GM19463 (cell line): Measurements from ENCODE around the gene DIO2.

Experiments used
- ATAC-seq: cut with Tn5 transposase; IDR thresholded peaks from one replicate; pipeline ENCODE4 v1.9.1; 2021; ENCODE audit warnings: mild to moderate bottlenecking, moderate library complexity; ENCODE audit not compliant: unreplicated experiment

The DIO2 gene

GRCh38 chr14:80172375-80173051 is 38.8 kb downstream of the DIO2 start:
- ATAC-seq: no peak

DNA sequence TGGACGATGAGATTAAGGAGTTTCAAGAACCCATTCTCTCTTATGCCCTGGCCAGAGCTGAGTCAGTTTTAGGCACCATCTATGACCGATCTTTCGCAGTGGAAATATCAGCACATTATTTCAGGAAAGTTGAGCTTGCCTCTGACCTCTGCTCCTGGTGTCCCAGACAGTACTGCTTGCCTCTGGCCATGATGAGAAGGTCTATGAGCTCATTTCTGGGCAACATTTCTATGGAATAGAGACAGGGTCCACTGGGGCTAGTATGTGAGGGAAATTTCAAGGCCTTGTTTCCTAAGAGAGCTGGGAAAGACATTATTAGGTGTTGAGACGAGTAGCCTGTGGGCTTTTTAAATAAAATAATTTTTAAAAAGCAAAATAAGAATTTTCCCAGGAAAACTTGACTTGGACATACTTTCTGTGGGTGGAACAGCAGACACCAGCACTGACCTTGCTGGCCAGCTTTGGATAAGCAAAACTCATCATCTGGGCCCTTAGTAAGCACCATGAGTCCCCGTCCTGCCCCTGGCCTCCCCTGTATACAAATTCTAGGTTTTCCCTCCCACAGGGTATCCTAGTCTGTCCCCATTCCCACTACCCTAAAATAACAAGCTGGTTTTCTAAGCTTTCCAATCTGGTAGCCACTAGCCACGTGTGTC is 43.4 kb downstream of the DIO2 start:
- no peak for ATAC-seq

GRCh38 chr14:80164991-80165721 is 46.1 kb downstream of the DIO2 start:
- ATAC-seq: no peak

DNA sequence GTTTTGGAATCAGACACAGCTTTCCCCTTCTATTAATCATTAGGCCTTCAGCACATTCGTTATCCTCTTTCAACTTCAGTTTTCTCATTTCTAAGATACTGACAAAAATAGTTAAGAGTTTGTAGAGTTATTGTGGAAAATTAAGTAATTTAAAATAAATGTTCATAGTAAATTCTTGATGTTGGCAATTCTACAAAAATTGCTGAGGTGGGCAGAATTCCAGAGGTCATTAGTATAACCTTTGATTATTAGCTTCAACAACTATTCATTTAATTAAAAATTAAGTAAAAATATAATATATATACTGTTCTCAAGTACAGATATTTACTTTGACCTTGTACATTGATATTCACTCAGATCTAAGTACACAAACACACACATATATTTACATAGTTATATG is 58.5 kb downstream of the DIO2 start:
- no peak for ATAC-seq

DNA sequence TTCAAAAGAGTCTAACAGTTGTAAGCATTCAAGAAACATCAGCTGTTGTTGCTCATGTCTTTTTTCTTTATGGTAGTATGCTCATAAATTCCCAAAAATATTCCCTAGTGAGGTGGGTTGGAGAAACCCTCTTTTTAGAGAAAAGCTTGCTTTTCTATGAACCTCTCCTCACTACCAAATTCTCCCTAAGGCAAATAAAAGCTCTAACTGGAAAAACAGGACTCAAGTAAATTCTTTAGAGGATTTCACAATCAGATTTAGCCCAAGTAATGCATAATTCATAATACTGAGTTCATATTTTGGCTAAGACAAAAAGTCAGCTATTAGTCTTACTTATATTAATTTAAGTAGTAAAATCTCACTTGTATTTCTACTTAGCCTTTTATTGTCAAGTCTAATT is 59.1 kb downstream of the DIO2 start:
- no peak for ATAC-seq

GRCh38 chr14:80150301-80150700 is 61.0 kb downstream of the DIO2 start:
- ATAC-seq: no peak
